MM.1S (cell line): ENCODE measurements around the gene CTSO.

Experiments
- DNase-seq: peaks from one replicate; pipeline ENCODE4 v3.0.0-alpha.2; 2015
- H2AFZ ChIP-seq: fragments of 300-600 bp; sonication (generic); 2 replicates; pipeline ENCODE4 v1.6.0; 2016; ENCODE audit warnings: antibody characterized with exemption, low read length
- H3F3A ChIP-seq: fragments of 300-600 bp; sonication (generic); 2 replicates; pipeline ENCODE4 v1.6.1; 2016; ENCODE audit warnings: mild to moderate bottlenecking, antibody characterized with exemption, low read length, moderate library complexity, mixed read lengths; ENCODE audit not compliant: insufficient read depth
- H3K27ac ChIP-seq: fragments of 300-600 bp; sonication (generic); 2 replicates; pipeline ENCODE4 v1.5.1; 2016; ENCODE audit warnings: mild to moderate bottlenecking, low read length
- H3K27me3 ChIP-seq: fragments of 300-600 bp; sonication (generic); replicated peaks from 2 replicates; pipeline ENCODE4 v1.6.0; 2016; ENCODE audit warnings: low read length; ENCODE audit not compliant: insufficient read depth
- H3K36me3 ChIP-seq: fragments of 300-600 bp; sonication (generic); replicated peaks from 2 replicates; pipeline ENCODE4 v1.6.1; 2016; ENCODE audit warnings: mild to moderate bottlenecking, low read length, mixed read lengths; ENCODE audit not compliant: insufficient read depth
- H3K4me1 ChIP-seq: fragments of 300-600 bp; sonication (generic); 2 replicates; pipeline ENCODE4 v1.6.1; 2016; ENCODE audit warnings: low read length, mixed read lengths
- H3K4me2 ChIP-seq: fragments of 300-600 bp; sonication (generic); 2 replicates; pipeline ENCODE4 v1.6.0; 2016; ENCODE audit warnings: low read depth, low read length
- H3K4me3 ChIP-seq: fragments of 300-600 bp; sonication (generic); 2 replicates; pipeline ENCODE4 v1.5.1; 2016; ENCODE audit warnings: low read length, mixed read lengths
- H3K79me2 ChIP-seq: fragments of 300-600 bp; sonication (generic); 2 replicates; pipeline ENCODE4 v1.6.1; 2016; ENCODE audit warnings: mixed run types, low read length, mixed read lengths
- H3K9ac ChIP-seq: fragments of 300-600 bp; sonication (generic); 2 replicates; pipeline ENCODE4 v1.6.1; 2016; ENCODE audit warnings: low read length, mixed read lengths
- H3K9me2 ChIP-seq: fragments of 300-600 bp; sonication (generic); replicated peaks from 2 replicates; pipeline ENCODE4 v1.6.1; 2016; ENCODE audit warnings: mild to moderate bottlenecking, low read length, mixed read lengths; ENCODE audit not compliant: insufficient read depth
- H3K9me3 ChIP-seq: fragments of 300-600 bp; sonication (generic); replicated peaks from 2 replicates; pipeline ENCODE4 v1.6.1; 2016; ENCODE audit warnings: mild to moderate bottlenecking, low read length, mixed read lengths; ENCODE audit not compliant: insufficient read depth
- H4K20me1 ChIP-seq: fragments of 300-600 bp; sonication (generic); 2 replicates; pipeline ENCODE4 v1.6.1; 2016; ENCODE audit warnings: mild to moderate bottlenecking, low read length, moderate library complexity, mixed read lengths; ENCODE audit not compliant: insufficient read depth
- CTCF ChIP-seq: fragments of 300-600 bp; sonication (generic); IDR thresholded peaks from 2 replicates; pipeline ENCODE4 v1.5.1; 2016; ENCODE audit warnings: antibody characterized with exemption, low read length, mixed read lengths
- EZH2 ChIP-seq: fragments of 300-600 bp; sonication (generic); optimal IDR thresholded peaks from 2 replicates; pipeline ENCODE3; 2017; ENCODE audit warnings: low read depth, mild to moderate bottlenecking, antibody characterized with exemption, low read length, mixed read lengths
- EZH2phosphoT487 ChIP-seq: fragments of 300-600 bp; sonication (generic); IDR thresholded peaks from 2 replicates; pipeline ENCODE4 v1.6.1; 2018; ENCODE audit warnings: antibody characterized with exemption, low read length

The CTSO gene

GRCh38 chr4:155952501-155952901 is 1.2 kb downstream of the CTSO start:
- Histone ChIP-seq H3K27me3 (no peaks in the 10 kb centered on the region), H3K36me3 (no peaks in the 10 kb centered on the region), H3K4me2 (peak overlapping the region; percentile 5; the same call in 1 of the 2 replicates), H3K9me2 (no peaks in the 10 kb centered on the region), H3K9ac (no peak overlapping the region), H3K9me3 (no peaks in the 10 kb centered on the region), H2AFZ (no peak overlapping the region), H3F3A (peaks cover 13% of the 10 kb centered on the region), H3K27ac (no peak overlapping the region), H4K20me1 (no peaks in the 10 kb centered on the region), H3K4me3 (no peak overlapping the region), H3K79me2 (0 out of 2 replicates have a peak, but pooled peaks cover 3% of the 10 kb centered on the region), H3K4me1 (peaks cover 4% of the 10 kb centered on the region)
- DNase-seq = no peak
- no peak for TF ChIP-seq CTCF
- TF ChIP-seq EZH2 = no peak
- TF ChIP-seq EZH2phosphoT487 = no peak

- Histone ChIP-seq H3K79me2 (0 out of 2 replicates have a peak, but pooled peaks cover 3% of the 10 kb centered on the region), H3K9me2 (no peaks in the 10 kb centered on the region), H3F3A (peaks cover 13% of the 10 kb centered on the region), H3K27ac (no peak overlapping the region), H3K9me3 (no peaks in the 10 kb centered on the region), H2AFZ (no peak overlapping the region), H3K4me3 (no peak overlapping the region), H3K36me3 (no peaks in the 10 kb centered on the region), H3K4me1 (peaks cover 4% of the 10 kb centered on the region), H4K20me1 (no peaks in the 10 kb centered on the region), H3K27me3 (no peaks in the 10 kb centered on the region), H3K4me2 (no peak overlapping the region), H3K9ac (no peak overlapping the region)
- DNase-seq = no peak
- TF ChIP-seq CTCF (no peak), EZH2phosphoT487 (no peak), EZH2 (no peak)
Observed at GRCh38 chr4:155950461-155950860, 3.2 kb downstream of the CTSO start.

- no peaks in the 10 kb centered on the region for H3K9me3 ChIP-seq
- no peak overlapping the region for H3K4me3 ChIP-seq
- H3K79me2 ChIP-seq = 0 out of 2 replicates have a peak, but pooled peaks cover 3% of the 10 kb centered on the region
- H3K4me1 ChIP-seq = peaks cover 4% of the 10 kb centered on the region; the same call in 1 of the 2 replicates
- H3K27me3 ChIP-seq = no peaks in the 10 kb centered on the region
- peaks cover 5% of the 10 kb centered on the region for H3F3A ChIP-seq
- H3K9ac ChIP-seq = no peak overlapping the region
- H3K4me2 ChIP-seq = no peak overlapping the region
- H3K27ac ChIP-seq = no peak overlapping the region
- no peak for DNase-seq
- H4K20me1 ChIP-seq = no peaks in the 10 kb centered on the region
- no peaks in the 10 kb centered on the region for H3K9me2 ChIP-seq
- no peaks in the 10 kb centered on the region for H3K36me3 ChIP-seq
- H2AFZ ChIP-seq = no peak overlapping the region
- TF ChIP-seq EZH2 (no peak), EZH2phosphoT487 (no peak), CTCF (no peak)
Observed at GRCh38 chr4:155948541-155948940, 5.1 kb downstream of the CTSO start.
